AG04450 (cell line): ENCODE results near the gene HS6ST2. TPM values are rescaled to one million over a fixed set of nuclear protein-coding genes. Genes with fewer than 3 reads are reported as not detected.

Experiments
- CTCF ChIA-PET: fragments of 300-600, 350-600 bp; formaldehyde crosslinking; extraction: SDS; loops from one replicate; lab custom pipeline; 2022; ENCODE audit warnings: antibody characterized with exemption, inconsistent platforms; lab: Charles Lee
- POLR2A ChIA-PET: fragments of 350-600 bp; formaldehyde crosslinking; extraction: SDS; loops from one replicate; lab custom pipeline; 2021; ENCODE audit warnings: antibody characterized with exemption, inconsistent platforms; lab: Yijun Ruan, JAX
- DNase-seq: peaks from one replicate; pipeline ENCODE4 v3.0.0-alpha.2; 2011; ENCODE audit warnings: low read depth, low spot score
- H3K27ac ChIP-seq: one replicate; pipeline ENCODE4 v1.5.1; 2012; ENCODE audit warnings: low read depth, low read length, control low read depth
- H3K27me3 ChIP-seq: one replicate; pipeline ENCODE4 v1.6.0; 2012; ENCODE audit warnings: low read length; ENCODE audit not compliant: control insufficient read depth, insufficient read depth
- H3K4me3 ChIP-seq: 2 replicates; pipeline ENCODE4 v1.5.1; 2011; ENCODE audit warnings: mild to moderate bottlenecking, low read depth, low read length, control low read depth
- H3K9me3 ChIP-seq: 2 replicates; pipeline ENCODE4 v1.5.1; 2012; ENCODE audit warnings: low read length; ENCODE audit not compliant: control insufficient read depth, insufficient read depth
- CTCF ChIP-seq: IDR thresholded peaks from 2 replicates; pipeline ENCODE4 v1.5.1; 2011; ENCODE audit warnings: low read depth, low read length, control low read depth, inconsistent platforms
- polyA plus RNA-seq: library from polyadenylated mRNA; depleted of rRNA; stranded (reverse); fragments of >200 nt; gene quantifications from 2 replicates; pipeline ENCODE4 v1.2.3, GENCODE V29; 2011

The HS6ST2 gene
- polyA plus RNA-seq, 1 experiment: not detected

- Histone ChIP-seq H3K27me3 (no peaks in the 10 kb centered on the region), H3K4me3 (no peak overlapping the region), H3K9me3 (no peaks in the 10 kb centered on the region), H3K27ac (no peak overlapping the region)
- ChIA-PET POLR2A (no interaction called here), CTCF (interaction anchor here (1.0 to 3.9 kb wide), 5 partner anchors 10 to 522 kb away, joined by 4 to 40 read pairs (median 10); no protein-coding TSS in a partner anchor)
- no peak for DNase-seq
- TF ChIP-seq CTCF: no peak
Measured at GRCh38 chrX:132613801-132614200, 344.6 kb downstream of the HS6ST2 start.

GRCh38 chrX:132612821-132613564 is 345.4 kb downstream of the HS6ST2 start:
- H3K4me3 ChIP-seq: no peak overlapping the region
- no peaks in the 10 kb centered on the region for H3K9me3 ChIP-seq
- no peak overlapping the region for H3K27ac ChIP-seq
- peak; percentile 46 for TF ChIP-seq CTCF
- no peak for DNase-seq
- no peaks in the 10 kb centered on the region for H3K27me3 ChIP-seq
- ChIA-PET POLR2A (no interaction called here), CTCF (interaction anchor here (0.7 to 3.9 kb wide), 5 partner anchors 9 to 521 kb away, joined by 3 to 40 read pairs (median 6); no protein-coding TSS in a partner anchor)

- no peak overlapping the region for H3K4me3 ChIP-seq
- ChIA-PET POLR2A (no interaction called here), CTCF (no interaction called here)
- no peak for TF ChIP-seq CTCF
- H3K27me3 ChIP-seq: no peaks in the 10 kb centered on the region
- H3K27ac ChIP-seq: no peak overlapping the region
- no peaks in the 10 kb centered on the region for H3K9me3 ChIP-seq
- no peak for DNase-seq
Measured at GRCh38 chrX:132610536-132610935, 347.9 kb downstream of the HS6ST2 start.

GRCh38 chrX:132609362-132609848 is 349.0 kb downstream of the HS6ST2 start:
- Histone ChIP-seq H3K27ac (no peak overlapping the region), H3K4me3 (no peak overlapping the region), H3K27me3 (no peaks in the 10 kb centered on the region), H3K9me3 (no peaks in the 10 kb centered on the region)
- ChIA-PET CTCF (no interaction called here), POLR2A (no interaction called here)
- no peak for TF ChIP-seq CTCF
- DNase-seq: no peak

- ChIA-PET POLR2A (no interaction called here), CTCF (interaction anchor here (0.9 to 1.2 kb wide), 2 partner anchors 10 to 311 kb away, joined by 3 to 4 read pairs; no protein-coding TSS in a partner anchor)
- Histone ChIP-seq H3K4me3 (no peak overlapping the region), H3K27ac (no peak overlapping the region), H3K9me3 (no peaks in the 10 kb centered on the region), H3K27me3 (no peaks in the 10 kb centered on the region)
- TF ChIP-seq CTCF: no peak
- DNase-seq: no peak
Measured at GRCh38 chrX:132603700-132604286, 354.6 kb downstream of the HS6ST2 start.
